Stomach (tissue), 9 donors: Measurements from ENCODE around the gene CD81. TPM values are rescaled to one million over a fixed set of nuclear protein-coding genes. Genes with fewer than 3 reads are reported as not detected.

Experiments
- DNase-seq, 2 donors: peaks; one replicate each; pipeline versions ENCODE4 v3.0.0 to v3.0.0-alpha.2; 2013 to 2019
- H3K27ac ChIP-seq, 5 donors: fragments of 200-600 bp in 4 of 5; sonication (generic) in 4 of 5; one replicate each; pipeline ENCODE4 v1.5.1; 2013 to 2019; ENCODE audit warnings: mild to moderate bottlenecking in 1 of 5, moderate library complexity in 1 of 5
- H3K27me3 ChIP-seq, 3 donors: fragments of 200-600 bp; sonication (generic); one replicate each; pipeline ENCODE4 v1.5.1; 2017 to 2019; ENCODE audit warnings: mixed run types in 1 of 3
- H3K36me3 ChIP-seq, 4 donors: fragments of 200-600 bp; sonication (generic); 1 replicate in 3 of 4; 2 replicates in 1 of 4; pipeline ENCODE4 v1.5.1; 2016 to 2019
- H3K4me1 ChIP-seq, 4 donors: fragments of 200-600 bp; sonication (generic); one replicate each; pipeline ENCODE4 v1.5.1; 2016 to 2019
- H3K4me3 ChIP-seq, 4 donors: fragments of 200-600 bp; sonication (generic) in 3 of 4; one replicate each; pipeline ENCODE4 v1.5.1; 2016 to 2019; ENCODE audit warnings: mild to moderate bottlenecking in 1 of 4
- H3K9me3 ChIP-seq, 4 donors: fragments of 200-600 bp; sonication (generic); one replicate each; pipeline ENCODE4 v1.5.1; 2016 to 2019
- EP300 ChIP-seq: sonication (generic); formaldehyde crosslinking; IDR thresholded peaks from one replicate; pipeline ENCODE4 v1.6.1; 2017; ENCODE audit warnings: antibody characterized with exemption
- POLR2A ChIP-seq, 4 donors: fragments of 450-650 bp; IDR thresholded peaks; one replicate each; pipeline ENCODE4 v1.6.1; 2016; ENCODE audit warnings: antibody characterized with exemption in 4 of 4, control low read depth in 2 of 4, mild to moderate bottlenecking in 1 of 4, moderate library complexity in 1 of 4
- POLR2AphosphoS5 ChIP-seq, 3 donors: sonication (generic); formaldehyde crosslinking; IDR thresholded peaks; one replicate each; pipeline ENCODE4 v1.6.1; 2016; ENCODE audit warnings: antibody characterized with exemption in 3 of 3
- WGBS, 5 donors: extraction: QIAGEN DNeasy Blood & Tissue Kit in 3 of 5; methylation state at CpG; one replicate each; pipeline versions ENCODE4 v1.1.5 to v1.1.7; 2013 to 2018; 5-methylcytosine and 5-hydroxymethylcytosine counted together
- intact Hi-C: fragments of 100-400 bp; cut with DNase I; formaldehyde crosslinking; loops from one replicate; pipeline ENCODE4 v1.15.1; 2023; ENCODE audit warnings: low total_unique reads
- polyA plus RNA-seq, 3 donors: library from polyadenylated mRNA; stranded (reverse); fragments of 200-250 nt; gene quantifications; one replicate each; pipeline ENCODE4 v1.2.3, GENCODE V29; 2013
- total RNA-seq, 5 donors: library from RNA; depleted of rRNA; stranded (reverse); fragments of >200 nt; gene quantifications; one replicate each; pipeline versions ENCODE4 v1.1.0 to v1.2.3, GENCODE V29; 2014 to 2016
- TF ChIP-seq, protein P1 (sequence below), 7 experiments: fragments of 450-650 bp in 4 of 7; fragments of 200-600 bp in 3 of 7; sonication (generic) in 3 of 7; IDR thresholded peaks; one replicate each; pipeline ENCODE4 v1.5.1; 2016 to 2019; ENCODE audit warnings: antibody characterized with exemption in 7 of 7, control low read depth in 2 of 7, mild to moderate bottlenecking in 1 of 7
- donor health status: healthy with polysubstance abuse.
- donor health status: Bipolar disorder and iron deficiency.
- donor health status: healthy.

The CD81 gene
- total and polyA plus RNA-seq, 8 donors, result 95.0 to 327 (median 223) TPM

DNA sequence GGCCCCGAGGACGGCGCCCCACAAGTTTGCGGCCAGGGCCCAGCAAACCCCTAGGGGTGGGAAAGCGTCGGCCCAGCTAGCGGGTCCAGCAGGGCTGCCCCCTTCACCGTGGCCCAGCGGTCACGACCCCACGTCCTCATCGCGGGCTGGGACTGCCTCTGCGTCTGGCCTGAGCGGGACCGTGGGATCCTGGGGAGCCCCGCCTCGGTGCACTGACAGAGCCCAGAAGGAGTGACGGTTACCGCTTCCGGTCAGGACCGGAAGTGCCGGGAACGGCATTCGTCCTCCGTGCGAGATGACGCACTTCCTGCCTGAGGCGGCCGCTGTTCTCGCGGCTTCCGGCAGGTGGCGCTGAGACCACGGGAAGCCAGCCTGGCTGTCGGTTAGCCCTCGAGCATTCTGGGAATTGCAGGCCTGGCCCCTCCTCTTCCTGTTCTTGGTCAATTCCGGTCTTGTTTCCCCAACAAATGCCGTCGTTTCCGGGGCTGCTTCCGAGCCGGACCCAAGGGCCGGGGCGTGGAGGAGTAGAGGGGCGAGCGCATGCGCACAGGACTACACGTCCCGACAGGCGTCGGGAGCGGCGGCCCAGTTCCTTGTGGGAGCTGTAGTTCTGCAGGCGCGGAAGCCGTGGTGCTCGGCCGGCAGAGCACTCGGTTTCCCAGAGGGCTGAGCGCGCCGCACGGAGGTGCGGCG lies 23.1 kb downstream of the CD81 start, which contains the start of gene TSSC4:
Gene TSSC4 (plus strand): TSS at position 682 of the 693 bp plus-strand sequence. CDS start 1,884 bp downstream, outside the sequence.
- no peaks in the 10 kb centered on the region for H3K9me3 ChIP-seq
- peak within 1 kb of the TSS; percentile 78 to 97 (median 89) for H3K4me3 ChIP-seq
- no peaks in the 10 kb centered on the region for H3K27me3 ChIP-seq
- TF ChIP-seq EP300, result peak; percentile 93
- TF ChIP-seq POLR2A (IDR thresholded peaks at IDR 0.05), result peak in 2 of 4 donors; percentile 76 to 92
- TF ChIP-seq, protein P1, sequence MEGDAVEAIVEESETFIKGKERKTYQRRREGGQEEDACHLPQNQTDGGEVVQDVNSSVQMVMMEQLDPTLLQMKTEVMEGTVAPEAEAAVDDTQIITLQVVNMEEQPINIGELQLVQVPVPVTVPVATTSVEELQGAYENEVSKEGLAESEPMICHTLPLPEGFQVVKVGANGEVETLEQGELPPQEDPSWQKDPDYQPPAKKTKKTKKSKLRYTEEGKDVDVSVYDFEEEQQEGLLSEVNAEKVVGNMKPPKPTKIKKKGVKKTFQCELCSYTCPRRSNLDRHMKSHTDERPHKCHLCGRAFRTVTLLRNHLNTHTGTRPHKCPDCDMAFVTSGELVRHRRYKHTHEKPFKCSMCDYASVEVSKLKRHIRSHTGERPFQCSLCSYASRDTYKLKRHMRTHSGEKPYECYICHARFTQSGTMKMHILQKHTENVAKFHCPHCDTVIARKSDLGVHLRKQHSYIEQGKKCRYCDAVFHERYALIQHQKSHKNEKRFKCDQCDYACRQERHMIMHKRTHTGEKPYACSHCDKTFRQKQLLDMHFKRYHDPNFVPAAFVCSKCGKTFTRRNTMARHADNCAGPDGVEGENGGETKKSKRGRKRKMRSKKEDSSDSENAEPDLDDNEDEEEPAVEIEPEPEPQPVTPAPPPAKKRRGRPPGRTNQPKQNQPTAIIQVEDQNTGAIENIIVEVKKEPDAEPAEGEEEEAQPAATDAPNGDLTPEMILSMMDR (IDR thresholded peaks at IDR 0.05), result peak in 6 of 7 experiments; percentile 44 to 100 (median 96)
- peak; percentile 95 to 99 (median 99) for TF ChIP-seq POLR2AphosphoS5 (IDR thresholded peaks at IDR 0.05)
- intact Hi-C loops, result no loop called here
- H3K4me1 ChIP-seq, result peaks cover 18 to 36% (median 34%) of the 10 kb centered on the region in 4 donors
- peaks cover 41 to 68% (median 62%) of the 10 kb centered on the region in 4 donors for H3K36me3 ChIP-seq
- DNase-seq, result peak; percentile 100
- WGBS, 5 donors, result 0 to 1% (median 0%) methylated on average over 36 to 66 of the region's 66 CpGs
- H3K27ac ChIP-seq, result peak within 1 kb of the TSS; percentile 93 to 100 (median 99)

DNA sequence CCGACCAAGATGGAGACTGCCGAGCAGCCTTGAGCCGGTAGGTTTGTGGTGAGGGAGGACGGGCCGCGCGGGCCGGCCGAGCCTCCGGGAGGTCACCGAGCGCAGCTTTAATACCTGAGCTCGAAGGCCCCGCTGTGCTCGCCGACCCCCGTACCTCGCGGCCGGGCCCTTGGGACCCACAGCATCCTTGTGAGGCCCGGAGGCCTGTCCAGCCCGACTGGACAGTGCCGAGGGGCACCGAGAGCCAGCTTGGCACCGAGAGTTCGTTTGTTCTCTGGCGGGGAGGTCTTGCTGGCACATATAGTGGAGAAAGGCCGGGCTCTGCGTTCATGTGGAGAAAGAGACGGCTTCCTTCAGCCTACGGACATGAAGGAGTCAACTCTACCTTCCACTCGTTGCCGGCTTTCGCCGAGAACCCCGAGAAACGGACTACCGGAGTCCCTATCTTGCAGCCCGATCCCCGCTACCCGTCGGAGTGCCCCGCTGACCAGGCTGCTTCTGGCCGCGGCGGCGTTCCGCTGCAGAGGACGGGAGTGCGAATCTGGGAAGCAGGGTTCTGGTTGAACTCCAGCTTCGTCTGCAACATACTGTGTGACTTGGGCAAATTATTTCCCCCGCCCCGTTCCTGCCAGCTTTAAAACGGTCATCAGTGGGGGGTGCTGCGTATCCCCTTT lies 23.8 kb downstream of the CD81 start:
- H3K4me3 ChIP-seq, result peak overlapping the region; percentile 61 to 97 (median 89)
- no peak for DNase-seq
- WGBS, 5 donors, result 0 to 1% (median 1%) methylated on average over 39 to 55 of the region's 55 CpGs
- TF ChIP-seq POLR2AphosphoS5 (IDR thresholded peaks at IDR 0.05) (no peak), POLR2A (IDR thresholded peaks at IDR 0.05) (peak in 1 of 4 donors; percentile 30)
- H3K36me3 ChIP-seq, result peaks cover 34 to 61% (median 55%) of the 10 kb centered on the region in 4 donors
- H3K9me3 ChIP-seq, result no peaks in the 10 kb centered on the region
- peaks cover 18 to 36% (median 34%) of the 10 kb centered on the region in 4 donors for H3K4me1 ChIP-seq
- H3K27me3 ChIP-seq, result no peaks in the 10 kb centered on the region
- H3K27ac ChIP-seq, result peak overlapping the region; percentile 83 to 100 (median 93)
- intact Hi-C loops, result no loop called here

DNA sequence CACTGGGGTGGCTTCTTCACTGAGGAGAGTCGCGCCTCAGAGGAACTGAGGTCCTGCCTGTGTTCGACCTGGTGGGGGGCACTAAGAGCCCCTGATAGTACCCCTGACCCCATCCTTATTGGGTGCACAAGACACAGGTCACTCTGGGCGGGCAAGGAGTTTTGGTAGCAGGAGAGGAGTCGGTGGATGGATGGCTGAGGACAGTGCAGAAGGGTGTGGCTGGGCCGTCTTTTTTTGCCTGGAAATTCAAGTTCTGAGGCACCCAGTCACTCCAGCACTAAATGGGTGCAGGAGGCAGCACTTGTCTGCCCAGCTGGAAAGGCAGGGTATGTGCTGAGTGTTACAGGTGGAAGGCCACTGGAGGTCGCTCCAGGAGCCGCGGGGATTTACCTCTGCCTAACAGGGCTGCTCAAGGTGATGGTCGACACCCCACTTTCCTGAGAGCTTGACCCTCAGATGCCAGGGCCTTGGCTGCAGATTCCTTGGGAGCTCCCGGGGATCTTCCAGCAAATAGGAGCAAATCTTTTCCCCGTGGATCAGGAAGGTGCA lies 24.4 kb downstream of the CD81 start:
- intact Hi-C loops, result no loop called here
- Histone ChIP-seq H3K4me1 (peaks cover 18 to 36% (median 34%) of the 10 kb centered on the region in 4 donors), H3K9me3 (no peaks in the 10 kb centered on the region), H3K36me3 (peaks cover 28 to 55% (median 49%) of the 10 kb centered on the region in 4 donors), H3K4me3 (peak overlapping the region; percentile 61 to 97 (median 89)), H3K27ac (peak overlapping the region in 4 of 5 donors; percentile 87 to 100 (median 96)), H3K27me3 (no peaks in the 10 kb centered on the region)
- DNase-seq, result no peak
- 26 to 36% (median 29%) methylated on average over 12 of the region's 12 CpGs for WGBS, 5 donors
- TF ChIP-seq POLR2A (IDR thresholded peaks at IDR 0.05) (no peak), EP300 (no peak), POLR2AphosphoS5 (IDR thresholded peaks at IDR 0.05) (no peak)

- DNase-seq, result no peak
- no peaks in the 10 kb centered on the region for H3K27me3 ChIP-seq
- peaks cover 22 to 49% (median 43%) of the 10 kb centered on the region in 4 donors for H3K36me3 ChIP-seq
- H3K4me1 ChIP-seq, result peaks cover 18 to 36% (median 34%) of the 10 kb centered on the region in 4 donors
- TF ChIP-seq, protein P1 (IDR thresholded peaks at IDR 0.05), result no peak
- no peak for TF ChIP-seq POLR2A (IDR thresholded peaks at IDR 0.05)
- TF ChIP-seq POLR2AphosphoS5 (IDR thresholded peaks at IDR 0.05), result no peak
- no peak for TF ChIP-seq EP300
- WGBS, 5 donors, result 78 to 90% (median 83%) methylated on average over 13 of the region's 13 CpGs
- H3K4me3 ChIP-seq, result peak overlapping the region in 3 of 4 donors; percentile 82 to 97 (median 96)
- intact Hi-C loops, result no loop called here
- H3K9me3 ChIP-seq, result no peaks in the 10 kb centered on the region
- peak overlapping the region in 2 of 5 donors; percentile 93 to 98 for H3K27ac ChIP-seq
Measured at GRCh38 chr11:2402106-2402505, 25.0 kb downstream of the CD81 start.
